AG04449 (cell line): ENCODE data around the gene TMPRSS3.

Experiments
- CTCF ChIA-PET: fragments of 350-600 bp; formaldehyde crosslinking; extraction: SDS; loops from one replicate; lab custom pipeline; 2021; ENCODE audit warnings: antibody characterized with exemption; lab: Yijun Ruan, JAX
- POLR2A ChIA-PET: fragments of 400-600, 350-600 bp; formaldehyde crosslinking; extraction: SDS; loops from one replicate; lab custom pipeline; 2020; ENCODE audit warnings: antibody characterized with exemption, inconsistent platforms; lab: Yijun Ruan, JAX
- DNase-seq: peaks from one replicate; pipeline ENCODE4 v3.0.0-alpha.2; 2010; ENCODE audit warnings: low read depth, low spot score
- H3K4me3 ChIP-seq: 2 replicates; pipeline ENCODE4 v1.5.1; 2011; ENCODE audit warnings: low read depth, mild to moderate bottlenecking, control low read depth, low read length
- CTCF ChIP-seq: IDR thresholded peaks from one replicate; pipeline ENCODE4 v1.5.1; 2011; ENCODE audit warnings: mild to moderate bottlenecking, moderate library complexity, low read length, control low read depth, inconsistent platforms; ENCODE audit not compliant: insufficient read depth; ENCODE audit errors: missing control alignments

The TMPRSS3 gene

GRCh38 chr21:42374864-42375499, 20.9 kb downstream of the TMPRSS3 start:
- H3K4me3 ChIP-seq: no peak overlapping the region
- ChIA-PET POLR2A (no interaction called here), CTCF (no interaction called here)
- TF ChIP-seq CTCF: no peak
- DNase-seq: no peak

- no peak for DNase-seq
- no peak for TF ChIP-seq CTCF
- CTCF ChIA-PET: no interaction called here
- POLR2A ChIA-PET: no interaction called here
- H3K4me3 ChIP-seq: no peak overlapping the region
These were observed 21.4 kb downstream of the TMPRSS3 start for GRCh38 chr21:42374457-42374856.

GRCh38 chr21:42373908-42374455, 21.9 kb downstream of the TMPRSS3 start:
- POLR2A ChIA-PET: no interaction called here
- no peak overlapping the region for H3K4me3 ChIP-seq
- no peak for TF ChIP-seq CTCF
- DNase-seq: no peak
- CTCF ChIA-PET: no interaction called here

GRCh38 chr21:42373196-42373907, 22.5 kb downstream of the TMPRSS3 start:
- H3K4me3 ChIP-seq: no peak overlapping the region
- ChIA-PET POLR2A (no interaction called here), CTCF (no interaction called here)
- no peak for TF ChIP-seq CTCF
- no peak for DNase-seq

GRCh38 chr21:42370894-42371654, 24.8 kb downstream of the TMPRSS3 start:
- ChIA-PET CTCF (no interaction called here), POLR2A (no interaction called here)
- DNase-seq: no peak
- no peak for TF ChIP-seq CTCF
- H3K4me3 ChIP-seq: no peak overlapping the region

- ChIA-PET POLR2A (no interaction called here), CTCF (no interaction called here)
- no peak overlapping the region for H3K4me3 ChIP-seq
- no peak for TF ChIP-seq CTCF
- DNase-seq: no peak
These were observed 26.0 kb downstream of the TMPRSS3 start for GRCh38 chr21:42369821-42370220.
